Muscle layer of colon (tissue), 2 donors: ENCODE measurements around the gene TRMT11.

Experiments used
- H3K27ac ChIP-seq: one replicate; pipeline ENCODE4 v1.7.0; 2013; ENCODE audit warnings: low read depth, mild to moderate bottlenecking, low read length, moderate library complexity
- H3K27me3 ChIP-seq, 2 donors: one replicate each; pipeline ENCODE4 v1.7.0; 2013; ENCODE audit warnings: low read length in 2 of 2, mild to moderate bottlenecking in 2 of 2; ENCODE audit not compliant: insufficient read depth in 2 of 2, control insufficient read depth in 1 of 2
- H3K36me3 ChIP-seq: one replicate; pipeline ENCODE4 v1.7.0; 2013; ENCODE audit warnings: mild to moderate bottlenecking, low read length; ENCODE audit not compliant: insufficient read depth
- H3K4me1 ChIP-seq: one replicate; pipeline ENCODE4 v1.7.0; 2013; ENCODE audit warnings: mild to moderate bottlenecking, low read length; ENCODE audit not compliant: insufficient read depth
- H3K4me3 ChIP-seq, 2 donors: one replicate each; pipeline ENCODE4 v1.7.0; 2013; ENCODE audit warnings: low read length in 2 of 2, low read depth in 1 of 2, mild to moderate bottlenecking in 1 of 2, moderate library complexity in 1 of 2
- H3K9ac ChIP-seq: one replicate; pipeline ENCODE4 v1.7.0; 2013; ENCODE audit warnings: low read length
- H3K9me3 ChIP-seq: one replicate; pipeline ENCODE4 v1.7.0; 2013; ENCODE audit warnings: mild to moderate bottlenecking, low read length
- donor health status: abdominal sarcoma.
- donor health status: Adenocarcinoma of cecum.

Gene TRMT11

DNA sequence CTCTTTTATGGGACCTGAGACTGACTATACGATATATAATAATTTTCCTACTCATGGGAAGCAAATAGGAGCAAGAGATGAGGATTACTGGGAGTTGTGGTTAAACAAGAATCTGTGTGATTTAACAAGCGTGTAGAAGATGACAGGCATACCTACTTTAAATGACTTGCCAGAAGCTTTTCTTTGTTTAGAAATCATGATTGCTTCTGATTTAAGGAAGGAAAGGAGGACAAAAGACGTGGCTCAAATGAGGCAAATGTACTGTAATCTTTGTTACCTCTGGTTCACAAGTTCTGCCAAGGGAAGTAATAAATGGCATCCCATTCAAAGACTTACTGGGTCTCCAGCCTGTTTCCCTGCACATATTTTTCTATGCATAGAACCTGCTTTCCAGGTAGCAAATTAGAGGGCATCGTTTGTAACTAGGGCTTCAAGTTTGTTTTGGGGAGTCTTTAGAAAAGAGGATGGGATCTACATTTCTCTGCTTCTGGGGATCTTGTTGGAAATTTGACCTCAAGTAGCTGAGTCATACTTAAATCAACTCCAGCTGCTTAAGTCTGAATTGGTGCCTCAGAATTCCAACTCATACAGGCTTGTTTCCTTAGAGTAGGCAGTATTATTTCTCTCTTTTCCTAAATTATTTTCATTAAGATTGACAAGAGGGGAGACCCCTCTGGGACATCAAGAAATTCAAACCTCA lies 2.9 kb upstream of the TRMT11 start:
- Histone ChIP-seq H3K4me1 (peaks cover 6% of the 10 kb centered on the region), H3K27me3 (no peaks in the 10 kb centered on the region), H3K9ac (no peak overlapping the region), H3K4me3 (no peak overlapping the region), H3K36me3 (no peaks in the 10 kb centered on the region), H3K9me3 (no peaks in the 10 kb centered on the region), H3K27ac (no peak overlapping the region)

DNA sequence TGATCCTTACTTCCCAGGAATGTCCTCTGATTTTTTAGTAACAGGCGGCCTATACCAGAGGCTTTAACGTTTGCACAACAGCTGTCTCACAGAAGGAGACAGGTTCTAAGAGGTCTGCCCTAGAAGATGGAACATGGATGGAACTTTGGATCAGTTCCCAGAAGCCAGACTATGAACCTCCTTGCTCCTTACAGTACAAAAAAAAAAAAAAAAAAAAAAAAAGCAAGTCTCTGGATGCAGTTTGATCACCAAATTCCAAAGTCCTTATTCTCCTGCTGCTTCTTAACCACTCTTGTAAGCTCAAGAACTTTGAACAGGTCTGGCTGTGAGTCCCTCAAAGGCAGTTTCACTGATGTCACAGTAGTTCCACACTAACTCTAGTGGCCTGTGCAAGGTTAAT lies 2.0 kb upstream of the TRMT11 start:
- Histone ChIP-seq H3K36me3 (no peaks in the 10 kb centered on the region), H3K27me3 (no peaks in the 10 kb centered on the region), H3K4me3 (no peak overlapping the region), H3K27ac (no peak overlapping the region), H3K4me1 (peaks cover 6% of the 10 kb centered on the region), H3K9ac (no peak overlapping the region), H3K9me3 (no peaks in the 10 kb centered on the region)

DNA sequence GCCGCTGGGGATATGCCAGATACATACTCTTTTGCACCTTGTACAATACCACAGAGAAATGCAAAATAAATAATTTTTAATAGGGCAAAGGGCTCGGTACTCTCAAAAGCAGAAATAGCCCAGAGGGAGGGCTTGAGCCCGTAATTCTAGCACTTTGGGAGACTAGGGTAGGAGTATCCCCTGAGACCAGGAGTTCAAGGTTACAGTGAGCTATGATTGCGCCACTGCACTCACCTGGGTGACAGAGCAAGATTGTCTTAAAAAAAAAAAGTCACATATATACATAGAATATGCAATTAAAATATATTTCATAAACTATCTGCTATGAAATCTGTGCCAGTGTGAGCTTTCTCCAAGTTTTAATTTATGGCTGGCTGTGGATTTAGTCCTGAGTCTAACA lies 818 bp upstream of the TRMT11 start:
- no peaks in the 10 kb centered on the region for H3K9me3 ChIP-seq
- peak overlapping the region in 1 of 2 donors; percentile 98 for H3K4me3 ChIP-seq
- H3K4me1 ChIP-seq: peaks cover 6% of the 10 kb centered on the region
- no peak overlapping the region for H3K27ac ChIP-seq
- no peaks in the 10 kb centered on the region for H3K36me3 ChIP-seq
- H3K9ac ChIP-seq: no peak overlapping the region
- H3K27me3 ChIP-seq: no peaks in the 10 kb centered on the region

DNA sequence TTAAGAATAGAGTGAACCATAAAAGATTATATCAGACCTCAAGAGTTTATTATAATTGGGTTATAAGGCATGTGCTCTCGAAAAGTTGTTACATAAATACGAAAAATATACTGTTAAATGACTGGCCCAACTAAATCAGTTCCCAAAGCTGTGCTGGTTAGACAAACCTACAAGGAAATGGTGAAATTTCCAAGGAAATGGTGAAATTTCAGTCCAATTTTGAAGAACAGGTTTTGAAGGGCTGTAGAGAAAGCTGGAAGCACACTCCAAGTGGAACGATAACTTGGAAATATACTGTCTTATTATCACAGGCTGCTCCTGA lies 400 bp upstream of the TRMT11 start:
- peak overlapping the region; percentile 89 for H3K27ac ChIP-seq
- H3K9ac ChIP-seq: peak overlapping the region; percentile 51
- H3K4me3 ChIP-seq: peak overlapping the region; percentile 95 to 98
- peaks cover 6% of the 10 kb centered on the region for H3K4me1 ChIP-seq
- H3K9me3 ChIP-seq: no peaks in the 10 kb centered on the region
- H3K36me3 ChIP-seq: no peaks in the 10 kb centered on the region
- H3K27me3 ChIP-seq: no peaks in the 10 kb centered on the region

DNA sequence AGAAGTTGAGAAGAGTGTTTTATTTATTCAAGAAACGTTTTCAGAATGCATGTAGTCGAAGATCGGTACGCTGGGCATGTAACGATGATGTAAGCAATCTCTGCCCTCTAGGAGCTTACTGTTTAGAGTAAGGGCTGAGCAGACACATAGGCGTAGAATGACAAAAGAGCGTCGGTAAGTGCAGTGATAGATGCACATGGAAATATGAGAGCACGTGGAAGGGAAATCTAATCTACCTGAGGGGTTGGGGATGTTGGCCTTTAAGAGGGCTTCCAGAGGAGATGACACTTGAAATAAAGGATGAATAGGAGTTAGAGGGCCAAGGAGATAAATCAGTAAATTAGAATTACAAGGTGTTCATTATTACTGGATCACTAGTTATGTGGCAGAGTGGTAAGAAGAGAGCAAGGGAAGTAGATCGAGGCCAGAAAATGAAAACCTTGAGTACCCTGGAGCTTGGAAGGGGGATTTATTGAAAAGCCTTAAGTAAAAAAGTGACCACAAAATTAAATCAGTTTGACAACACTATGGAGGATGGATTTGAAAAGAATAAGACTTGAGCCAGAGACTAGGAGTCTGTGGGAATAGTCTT lies 782 bp downstream of the TRMT11 start:
- Histone ChIP-seq H3K9me3 (no peaks in the 10 kb centered on the region), H3K4me1 (peaks cover 6% of the 10 kb centered on the region), H3K9ac (peak overlapping the region; percentile 51), H3K4me3 (peak overlapping the region; percentile 95 to 98), H3K27ac (peak overlapping the region; percentile 89), H3K36me3 (no peaks in the 10 kb centered on the region), H3K27me3 (no peaks in the 10 kb centered on the region)

DNA sequence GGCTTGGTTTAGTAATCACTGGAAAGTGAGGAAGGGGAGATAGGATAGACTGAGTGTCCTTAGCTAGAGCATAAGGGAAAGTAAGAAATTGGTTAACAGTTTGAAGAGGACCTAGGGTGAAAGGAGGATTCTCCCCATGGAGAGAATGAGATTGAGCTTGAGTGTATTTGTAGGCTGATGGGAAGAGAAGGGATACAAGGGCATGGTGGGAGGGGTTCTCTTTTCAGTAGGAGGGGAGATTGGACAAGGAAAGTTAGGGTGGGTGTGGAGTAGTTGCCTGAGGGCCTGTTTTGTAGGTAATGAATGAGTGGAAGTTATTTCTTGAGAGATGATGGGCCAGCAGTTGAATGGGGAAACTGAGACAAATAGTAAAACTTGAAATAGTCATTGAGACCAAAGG lies 1.9 kb downstream of the TRMT11 start:
- Histone ChIP-seq H3K4me3 (no peak overlapping the region), H3K9me3 (no peaks in the 10 kb centered on the region), H3K27ac (no peak overlapping the region), H3K9ac (no peak overlapping the region), H3K36me3 (no peaks in the 10 kb centered on the region), H3K27me3 (no peaks in the 10 kb centered on the region), H3K4me1 (peaks cover 6% of the 10 kb centered on the region)

DNA sequence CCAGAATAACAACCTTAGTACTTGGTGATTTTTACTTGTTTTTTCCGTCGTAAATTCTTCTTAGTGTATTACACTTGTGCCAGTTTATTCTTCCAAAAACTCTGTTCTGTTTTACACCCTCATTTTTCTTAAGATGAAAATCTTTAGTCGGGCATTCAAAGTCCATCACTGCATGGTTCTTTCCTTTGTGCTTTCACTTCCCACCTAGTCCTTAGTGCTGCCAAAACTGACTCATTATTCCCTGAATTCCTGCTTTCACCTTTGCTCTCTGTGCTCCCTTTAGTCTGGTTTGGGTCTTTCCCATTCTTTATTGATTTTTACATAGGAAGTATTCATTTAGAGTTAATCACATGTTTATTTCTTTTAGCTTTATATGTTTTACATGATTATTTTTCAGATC lies 3.3 kb downstream of the TRMT11 start:
- Histone ChIP-seq H3K4me3 (no peak overlapping the region), H3K27me3 (no peaks in the 10 kb centered on the region), H3K9me3 (no peaks in the 10 kb centered on the region), H3K27ac (no peak overlapping the region), H3K4me1 (peaks cover 6% of the 10 kb centered on the region), H3K9ac (no peak overlapping the region), H3K36me3 (no peaks in the 10 kb centered on the region)

DNA sequence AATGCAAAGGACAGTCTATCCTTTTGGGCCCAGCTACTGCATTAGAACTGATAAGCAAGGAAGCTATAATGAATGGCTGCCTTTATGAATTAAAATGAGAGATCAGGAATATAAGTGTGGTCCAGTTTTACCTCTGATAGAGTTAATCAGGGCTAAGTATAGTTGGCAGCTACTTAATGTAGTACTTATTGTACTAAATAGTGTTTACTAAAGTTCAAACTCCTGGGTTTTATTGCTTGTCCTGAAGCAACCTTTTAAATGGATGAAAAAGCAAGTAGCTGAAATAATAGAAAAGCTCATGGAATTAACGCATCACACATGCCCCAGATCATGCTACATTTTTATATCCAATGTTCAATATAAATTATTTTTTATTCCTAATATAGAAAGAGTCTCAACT lies 5.3 kb downstream of the TRMT11 start:
- Histone ChIP-seq H3K4me3 (no peak overlapping the region), H3K9me3 (no peaks in the 10 kb centered on the region), H3K4me1 (no peaks in the 10 kb centered on the region), H3K9ac (no peak overlapping the region), H3K27me3 (no peaks in the 10 kb centered on the region), H3K27ac (no peak overlapping the region), H3K36me3 (no peaks in the 10 kb centered on the region)

DNA sequence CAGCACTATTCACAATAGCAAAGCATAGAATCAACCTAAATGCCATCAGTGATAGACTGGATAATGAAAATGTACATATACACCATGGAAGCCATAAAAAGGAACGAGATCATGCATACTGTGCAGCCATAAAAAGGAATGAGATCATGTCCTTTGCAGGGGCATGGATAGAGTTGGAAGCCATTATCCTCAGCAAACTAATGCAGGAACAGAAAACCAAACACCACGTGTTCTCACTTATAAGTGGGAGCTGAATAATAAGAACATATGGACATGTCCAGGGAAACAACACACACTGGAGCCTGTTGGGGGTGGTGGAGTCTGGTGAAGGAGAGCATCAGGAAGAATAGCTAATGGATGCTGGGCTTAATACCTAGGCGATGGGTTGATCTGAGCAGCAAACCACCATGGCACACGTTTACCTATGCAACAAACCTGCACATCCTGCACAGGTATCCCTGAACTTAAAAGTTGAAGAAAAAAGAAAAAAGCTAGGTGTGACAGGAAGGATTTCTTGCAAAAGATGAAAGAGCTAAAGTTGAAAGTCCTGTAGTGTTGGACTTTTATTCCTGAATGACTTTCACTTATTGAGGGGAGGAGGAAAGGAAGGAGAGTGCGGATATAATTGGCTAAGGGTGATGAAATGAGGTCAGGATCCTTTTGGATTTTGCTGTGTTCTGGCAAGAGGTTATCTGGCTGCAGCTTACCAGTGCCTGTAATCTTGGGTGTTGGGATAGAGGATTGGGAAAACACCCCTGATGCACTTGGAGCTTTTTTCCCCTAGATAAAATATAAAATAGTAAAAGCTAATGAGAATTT lies 8.5 kb downstream of the TRMT11 start:
- H3K9ac ChIP-seq: no peak overlapping the region
- H3K9me3 ChIP-seq: no peaks in the 10 kb centered on the region
- no peaks in the 10 kb centered on the region for H3K4me1 ChIP-seq
- no peak overlapping the region for H3K27ac ChIP-seq
- H3K4me3 ChIP-seq: no peak overlapping the region
- H3K27me3 ChIP-seq: no peaks in the 10 kb centered on the region
- H3K36me3 ChIP-seq: peaks cover 15% of the 10 kb centered on the region

DNA sequence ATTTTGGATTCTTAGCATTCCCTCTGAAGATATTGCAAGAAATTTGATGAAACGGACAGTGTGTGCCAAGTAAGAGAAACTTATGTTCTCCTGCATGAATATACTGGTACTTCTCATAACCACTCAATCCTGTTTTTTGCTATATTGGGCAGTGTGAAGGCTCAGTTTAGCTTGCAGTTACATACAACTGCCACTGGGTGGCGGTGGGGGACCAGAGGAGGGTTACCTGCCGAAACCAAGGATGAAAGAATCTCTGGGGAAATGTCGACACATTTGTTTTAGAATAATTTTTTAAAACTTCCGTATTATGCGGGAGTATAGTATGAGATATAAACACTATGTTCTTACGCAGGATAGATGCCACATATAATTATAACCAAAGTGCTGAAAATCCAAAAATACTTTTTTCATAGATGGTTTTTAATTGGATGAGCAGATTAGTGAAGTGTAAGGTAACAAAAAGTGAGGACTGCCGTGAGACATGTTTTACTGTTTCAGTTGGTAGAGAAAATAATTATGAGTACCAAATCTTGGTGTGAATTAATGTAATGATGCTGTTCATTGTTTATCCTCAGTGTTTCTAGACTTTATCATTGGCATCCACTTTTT lies 9.7 kb downstream of the TRMT11 start:
- Histone ChIP-seq H3K4me1 (no peaks in the 10 kb centered on the region), H3K9ac (no peak overlapping the region), H3K9me3 (no peaks in the 10 kb centered on the region), H3K36me3 (peaks cover 22% of the 10 kb centered on the region), H3K4me3 (peak overlapping the region in 1 of 2 donors; percentile 10), H3K27me3 (no peaks in the 10 kb centered on the region), H3K27ac (no peak overlapping the region)

DNA sequence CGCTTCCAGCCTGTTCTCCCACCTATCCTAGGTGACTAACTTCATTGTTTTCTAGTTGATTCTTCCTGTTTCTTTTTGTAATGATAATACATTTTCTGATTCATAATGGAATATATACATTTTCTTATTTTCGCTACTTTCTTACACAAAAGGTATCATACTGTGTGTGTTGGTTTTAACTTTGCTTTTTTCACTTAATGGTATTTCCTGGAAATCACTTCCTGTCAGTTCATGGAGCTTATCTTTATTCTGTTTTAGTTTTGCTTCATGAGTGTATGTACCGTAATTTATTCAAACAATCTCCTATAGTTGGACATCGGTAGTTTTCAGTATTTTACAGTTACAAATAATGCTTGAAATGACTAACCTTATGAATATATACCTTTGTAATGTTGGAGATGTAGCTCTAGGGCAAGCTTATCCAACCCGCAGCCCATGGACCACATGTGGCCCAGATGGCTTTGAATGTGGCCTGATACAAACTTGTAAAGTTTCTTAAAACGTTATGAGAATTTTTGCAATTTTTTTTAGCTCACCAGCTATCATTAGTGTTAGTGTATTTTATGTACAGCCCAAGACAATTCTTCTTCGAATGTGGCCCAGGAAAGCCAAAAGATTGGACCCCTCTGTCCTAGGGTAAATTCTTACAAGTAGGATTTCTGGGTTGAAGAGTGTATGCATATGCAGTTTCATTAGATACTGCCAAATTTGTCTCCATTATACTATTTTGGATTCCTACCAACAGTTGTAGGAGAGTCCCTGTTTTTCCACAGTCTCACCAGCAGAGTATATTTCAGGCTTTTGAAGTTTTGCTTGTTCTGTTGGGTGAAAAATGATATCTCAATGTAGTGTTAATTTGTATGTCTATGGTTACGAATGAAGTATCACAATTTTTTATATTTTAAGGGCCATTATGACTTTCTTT lies 16.7 kb downstream of the TRMT11 start:
- Histone ChIP-seq H3K4me3 (no peak overlapping the region), H3K36me3 (peaks cover 22% of the 10 kb centered on the region), H3K9me3 (no peaks in the 10 kb centered on the region), H3K27me3 (no peaks in the 10 kb centered on the region), H3K27ac (no peak overlapping the region), H3K9ac (no peak overlapping the region), H3K4me1 (no peaks in the 10 kb centered on the region)
